HFFc6 (cell line): Measurements from ENCODE around the gene B3GALNT2. TPM values are rescaled to one million over a fixed set of nuclear protein-coding genes. Genes with fewer than 3 reads are reported as not detected.

Experiments
- DNase-seq: peaks from one replicate; pipeline ENCODE4 v3.0.0-alpha.2; 2018
- H3K27ac Mint-ChIP-seq: 2 replicates; pipeline ENCODE4 v1.8.0; 2020; ENCODE audit warnings: mild to moderate bottlenecking, mixed read lengths
- H3K27me3 Mint-ChIP-seq: 2 replicates; pipeline ENCODE4 v1.8.0; 2021; ENCODE audit warnings: mild to moderate bottlenecking, moderate library complexity, mixed read lengths; ENCODE audit not compliant: insufficient read depth
- H3K36me3 Mint-ChIP-seq: 2 replicates; pipeline ENCODE4 v1.8.0; 2021; ENCODE audit warnings: low read depth, mixed read lengths
- H3K4me1 Mint-ChIP-seq: 2 replicates; pipeline ENCODE4 v1.8.0; 2020; ENCODE audit warnings: low read depth, mixed read lengths
- H3K4me3 Mint-ChIP-seq: 2 replicates; pipeline ENCODE4 v1.8.0; 2020; ENCODE audit warnings: mild to moderate bottlenecking, moderate library complexity, mixed read lengths
- H3K9me3 Mint-ChIP-seq: 2 replicates; pipeline ENCODE4 v1.8.0; 2020; ENCODE audit warnings: mild to moderate bottlenecking, mixed read lengths
- CTCF ChIP-seq: fragments of 200-600 bp; sonication (generic); IDR thresholded peaks from 2 replicates; pipeline ENCODE4 v1.5.0; 2021; ENCODE audit warnings: antibody characterized with exemption, mild to moderate bottlenecking
- total RNA-seq, 6 experiments: library from RNA; stranded (reverse); fragmentation: NEBNext Ultra II Directional; extraction: Animal tissue kit (Norgen Biotek cat#: 25700); gene quantifications; 2 replicates in 1 of 6; 3 replicates in 5 of 6; pipeline ENCODE4 v1.2.3, GENCODE V29; 2021

B3GALNT2 gene
- total RNA-seq, 6 experiments from 2014 or later = 27.1 to 32.5 (median 29.6) TPM

- no peak overlapping the region for H3K4me3 Mint-ChIP-seq
- TF ChIP-seq CTCF = no peak
- H3K27ac Mint-ChIP-seq = no peak overlapping the region
- H3K36me3 Mint-ChIP-seq = no peaks in the 10 kb centered on the region
- H3K27me3 Mint-ChIP-seq = peaks cover 1% of the 10 kb centered on the region
- no peak for DNase-seq
- peaks cover 24% of the 10 kb centered on the region for H3K4me1 Mint-ChIP-seq
- no peaks in the 10 kb centered on the region for H3K9me3 Mint-ChIP-seq
Observed at GRCh38 chr1:235426680-235427079, 77.6 kb downstream of the B3GALNT2 start.

- Mint-ChIP-seq H3K4me3 (no peak overlapping the region), H3K9me3 (no peaks in the 10 kb centered on the region), H3K4me1 (peaks cover 22% of the 10 kb centered on the region), H3K27me3 (peaks cover 1% of the 10 kb centered on the region), H3K36me3 (no peaks in the 10 kb centered on the region), H3K27ac (no peak overlapping the region)
- TF ChIP-seq CTCF = no peak
- no peak for DNase-seq
Observed at GRCh38 chr1:235426143-235426542, 78.1 kb downstream of the B3GALNT2 start.

- Mint-ChIP-seq H3K36me3 (no peaks in the 10 kb centered on the region), H3K27me3 (peaks cover 1% of the 10 kb centered on the region), H3K4me3 (no peak overlapping the region), H3K9me3 (no peaks in the 10 kb centered on the region), H3K4me1 (peaks cover 14% of the 10 kb centered on the region), H3K27ac (no peak overlapping the region; the same call in 1 of the 2 replicates)
- no peak for TF ChIP-seq CTCF
- no peak for DNase-seq
Observed at GRCh38 chr1:235425357-235425756, 78.9 kb downstream of the B3GALNT2 start.

- Mint-ChIP-seq H3K9me3 (no peaks in the 10 kb centered on the region), H3K4me3 (no peak overlapping the region), H3K27ac (no peak overlapping the region), H3K4me1 (peaks cover 2% of the 10 kb centered on the region), H3K27me3 (no peaks in the 10 kb centered on the region; the same call in none of the 2 replicates), H3K36me3 (no peaks in the 10 kb centered on the region)
- no peak for DNase-seq
- TF ChIP-seq CTCF = no peak
Observed at GRCh38 chr1:235424092-235424491, 80.2 kb downstream of the B3GALNT2 start.

GRCh38 chr1:235423214-235423652 is 81.0 kb downstream of the B3GALNT2 start:
- Mint-ChIP-seq H3K4me1 (no peaks in the 10 kb centered on the region; the same call in 1 of the 2 replicates), H3K27ac (no peak overlapping the region)
- DNase-seq = no peak

More at GRCh38 chr1:235423214-235423652, 81.0 kb downstream of the B3GALNT2 start:
- H3K27me3 Mint-ChIP-seq = no peaks in the 10 kb centered on the region; the same call in none of the 2 replicates
- H3K9me3 Mint-ChIP-seq = no peaks in the 10 kb centered on the region
- TF ChIP-seq CTCF = no peak
- no peak overlapping the region for H3K4me3 Mint-ChIP-seq
- no peaks in the 10 kb centered on the region for H3K36me3 Mint-ChIP-seq
